ENCODE measurements around the gene IL24. TPM values are rescaled to one million over a fixed set of nuclear protein-coding genes. Genes with fewer than 3 reads are reported as not detected.

The IL24 gene
- total and polyA plus RNA-seq, 10 of the 15 experiments (the other 5 are each of a cell fraction or from before 2014, with no cell fraction given): 0.05 to 19.8 (median 0.35) TPM; not detected in 1

DNA sequence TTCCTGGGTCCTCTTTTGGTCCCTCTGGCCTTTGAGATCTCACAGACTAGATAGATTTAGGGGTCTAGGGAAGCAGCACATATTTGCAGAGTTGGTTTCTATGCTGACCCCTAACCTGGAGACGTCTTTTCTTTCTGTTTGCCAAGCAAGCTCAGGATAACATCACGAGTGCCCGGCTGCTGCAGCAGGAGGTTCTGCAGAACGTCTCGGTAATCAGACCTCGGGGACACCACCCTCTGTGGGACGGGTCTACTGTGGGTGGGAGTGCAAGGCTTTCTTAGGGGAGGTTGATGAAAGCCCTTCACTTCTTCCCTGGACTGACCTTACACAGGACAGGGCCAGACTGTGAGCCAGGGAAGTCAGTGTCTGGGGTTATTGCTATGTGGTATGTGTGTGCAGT is 2.9 kb downstream of the IL24 start (continued):
- TF ChIP-seq ZBTB4 (CRISPR knock-in tag; IDR thresholded peaks at IDR 0.05): no peak
- TF ChIP-seq POLR2AphosphoS2 (IDR thresholded peaks at IDR 0.05; ENCODE audit: low read depth, low read length): 0 out of 2 replicates have a peak, but pooled peaks have one; percentile 48
- no peak for TF ChIP-seq CBX5 (IDR thresholded peaks at IDR 0.05; ENCODE audit: low read depth)
- TF ChIP-seq NR2C2 (IDR thresholded peaks at IDR 0.05; ENCODE audit: borderline replicate concordance, control insufficient read depth, insufficient read length, low read depth): no peak
- peak; percentile 59; the same call in 1 of the 2 replicates for TF ChIP-seq POLR2A (IDR thresholded peaks at IDR 0.05; ENCODE audit: low read depth, low read length)
- TF ChIP-seq, protein P1, sequence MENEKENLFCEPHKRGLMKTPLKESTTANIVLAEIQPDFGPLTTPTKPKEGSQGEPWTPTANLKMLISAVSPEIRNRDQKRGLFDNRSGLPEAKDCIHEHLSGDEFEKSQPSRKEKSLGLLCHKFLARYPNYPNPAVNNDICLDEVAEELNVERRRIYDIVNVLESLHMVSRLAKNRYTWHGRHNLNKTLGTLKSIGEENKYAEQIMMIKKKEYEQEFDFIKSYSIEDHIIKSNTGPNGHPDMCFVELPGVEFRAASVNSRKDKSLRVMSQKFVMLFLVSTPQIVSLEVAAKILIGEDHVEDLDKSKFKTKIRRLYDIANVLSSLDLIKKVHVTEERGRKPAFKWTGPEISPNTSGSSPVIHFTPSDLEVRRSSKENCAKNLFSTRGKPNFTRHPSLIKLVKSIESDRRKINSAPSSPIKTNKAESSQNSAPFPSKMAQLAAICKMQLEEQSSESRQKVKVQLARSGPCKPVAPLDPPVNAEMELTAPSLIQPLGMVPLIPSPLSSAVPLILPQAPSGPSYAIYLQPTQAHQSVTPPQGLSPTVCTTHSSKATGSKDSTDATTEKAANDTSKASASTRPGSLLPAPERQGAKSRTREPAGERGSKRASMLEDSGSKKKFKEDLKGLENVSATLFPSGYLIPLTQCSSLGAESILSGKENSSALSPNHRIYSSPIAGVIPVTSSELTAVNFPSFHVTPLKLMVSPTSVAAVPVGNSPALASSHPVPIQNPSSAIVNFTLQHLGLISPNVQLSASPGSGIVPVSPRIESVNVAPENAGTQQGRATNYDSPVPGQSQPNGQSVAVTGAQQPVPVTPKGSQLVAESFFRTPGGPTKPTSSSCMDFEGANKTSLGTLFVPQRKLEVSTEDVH (IDR thresholded peaks at IDR 0.05; ENCODE audit: low read depth, partially characterized antibody): no peak
- TF ChIP-seq GABPA (IDR thresholded peaks at IDR 0.05; ENCODE audit: low read depth): no peak
